GM18858 (cell line): ENCODE measurements around the gene TUBA4B.
"Not testable (repeated sequence)": the region's sequence is repeated elsewhere in the genome, so short reads cannot be mapped to it uniquely, and the experiment has no call there.

Experiments
- ATAC-seq: cut with Tn5 transposase; IDR thresholded peaks from one replicate; pipeline ENCODE4 v1.9.1; 2021; ENCODE audit not compliant: unreplicated experiment

Gene TUBA4B

DNA sequence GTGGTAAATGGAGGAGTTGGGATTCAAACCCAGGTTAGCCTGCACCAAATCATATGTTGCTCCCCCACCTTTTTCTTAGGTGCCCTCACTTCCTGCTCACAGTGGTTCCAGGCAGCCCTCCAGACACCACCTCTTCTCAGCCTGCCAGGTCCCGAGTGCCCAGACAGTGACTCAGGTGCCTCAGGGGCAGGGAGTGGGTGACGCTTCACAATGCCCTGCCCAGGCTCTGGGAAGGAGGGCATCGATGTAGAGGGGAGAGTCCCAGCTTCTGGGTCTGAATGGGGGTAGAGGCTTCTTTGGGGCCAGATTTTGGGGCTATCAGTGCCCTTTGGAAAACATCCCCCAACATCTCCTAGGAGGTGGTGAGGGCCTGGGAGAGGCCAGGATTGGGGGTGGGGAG lies 20.9 kb downstream of the TUBA4B start:
- ATAC-seq, result no peak

DNA sequence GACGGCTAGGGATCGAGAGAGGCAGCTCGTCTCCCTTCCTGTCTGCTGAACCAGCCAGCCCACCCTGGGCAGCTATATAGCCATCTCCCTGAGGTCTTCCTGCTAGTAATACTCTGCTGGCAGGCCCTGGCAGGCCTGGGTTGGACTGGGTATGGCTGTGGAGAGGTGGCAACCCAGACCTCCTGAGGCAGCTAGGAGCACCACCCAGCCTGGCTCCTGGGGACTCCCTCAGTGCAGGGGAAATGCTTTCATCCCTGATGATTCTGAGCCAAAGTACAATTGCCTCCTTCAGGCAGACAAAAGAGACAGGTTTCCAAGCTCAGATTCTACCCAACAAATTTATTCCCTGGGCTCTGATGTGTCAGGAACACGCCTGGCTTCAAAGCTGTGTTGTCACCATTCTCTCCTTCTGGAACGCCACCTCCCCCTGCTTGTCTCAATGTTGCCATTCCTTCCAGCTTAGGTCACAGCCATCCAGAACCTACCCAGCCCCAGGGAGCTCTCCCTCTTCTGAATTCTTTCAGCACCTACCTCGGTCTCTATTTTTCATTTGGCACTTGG lies 21.4 kb downstream of the TUBA4B start:
- no peak for ATAC-seq

- no peak for ATAC-seq
Measured at GRCh38 chr2:219277703-219278654, 24.9 kb downstream of the TUBA4B start.

DNA sequence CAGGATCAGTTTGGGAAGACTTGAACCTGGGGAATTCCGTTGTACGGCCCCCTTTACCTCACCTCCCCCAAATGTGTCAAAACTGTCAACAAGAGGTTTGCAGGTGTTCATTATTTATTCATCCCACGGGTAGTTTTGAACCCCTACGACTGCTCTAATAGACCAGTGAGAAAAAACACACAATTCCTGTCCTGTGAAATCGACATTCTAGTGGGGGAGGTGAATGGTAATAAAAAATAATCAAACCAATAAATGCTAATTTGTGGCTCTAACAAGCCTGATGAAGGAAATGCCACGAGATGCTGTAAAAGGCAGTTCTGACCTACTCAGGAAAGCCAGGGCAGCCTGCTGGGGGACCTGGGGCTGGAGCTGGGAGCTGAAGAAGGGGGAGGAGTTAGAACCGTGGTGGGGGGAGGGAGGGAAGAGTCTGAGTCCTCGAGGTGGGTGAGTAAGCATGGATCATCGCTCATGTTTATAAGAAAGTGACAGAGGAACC lies 25.7 kb downstream of the TUBA4B start:
- no peak for ATAC-seq

DNA sequence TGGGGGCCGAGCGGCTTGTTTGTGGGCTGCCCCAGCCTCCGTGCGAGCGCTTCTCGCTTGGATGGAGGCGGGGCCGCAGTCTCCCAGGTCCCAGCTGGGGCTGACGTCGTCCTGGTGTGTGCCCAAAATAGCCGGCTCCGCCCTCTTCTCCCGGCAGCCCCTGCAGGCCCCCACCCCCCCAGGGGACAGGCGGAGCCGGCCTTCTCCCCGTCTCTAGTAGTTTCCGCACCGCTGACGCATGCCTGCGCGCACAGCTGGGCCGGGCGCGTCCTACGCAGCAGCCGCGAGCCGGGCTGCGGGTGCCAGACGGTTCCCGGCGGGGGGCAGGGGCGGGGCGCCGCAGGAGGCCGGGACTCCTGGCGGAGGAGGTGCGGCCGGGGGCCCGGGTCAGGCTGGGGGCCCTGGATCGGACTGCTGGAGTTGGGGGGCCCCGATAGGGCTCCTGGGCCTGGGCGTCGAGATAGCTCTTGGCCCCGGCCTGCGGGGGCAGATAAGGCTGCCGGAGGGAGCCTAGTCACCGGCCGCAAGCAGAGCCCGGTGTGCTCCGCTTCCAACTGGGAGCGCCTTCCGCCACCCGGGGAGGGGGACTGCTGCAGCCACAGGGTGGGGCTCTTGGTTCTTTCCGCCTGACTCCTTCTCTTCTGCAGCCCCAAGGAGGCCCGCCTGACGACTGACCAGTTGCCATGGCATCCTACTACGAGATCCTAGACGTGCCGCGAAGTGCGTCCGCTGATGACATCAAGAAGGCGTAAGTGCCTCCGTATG lies 26.3 kb downstream of the TUBA4B start, which contains the start of gene DNAJB2:
TSS of gene DNAJB2 (plus strand) at position 216 of the 765 bp plus-strand sequence. CDS start at position 684, 468 bp downstream.
- peak; percentile 84 for ATAC-seq

DNA sequence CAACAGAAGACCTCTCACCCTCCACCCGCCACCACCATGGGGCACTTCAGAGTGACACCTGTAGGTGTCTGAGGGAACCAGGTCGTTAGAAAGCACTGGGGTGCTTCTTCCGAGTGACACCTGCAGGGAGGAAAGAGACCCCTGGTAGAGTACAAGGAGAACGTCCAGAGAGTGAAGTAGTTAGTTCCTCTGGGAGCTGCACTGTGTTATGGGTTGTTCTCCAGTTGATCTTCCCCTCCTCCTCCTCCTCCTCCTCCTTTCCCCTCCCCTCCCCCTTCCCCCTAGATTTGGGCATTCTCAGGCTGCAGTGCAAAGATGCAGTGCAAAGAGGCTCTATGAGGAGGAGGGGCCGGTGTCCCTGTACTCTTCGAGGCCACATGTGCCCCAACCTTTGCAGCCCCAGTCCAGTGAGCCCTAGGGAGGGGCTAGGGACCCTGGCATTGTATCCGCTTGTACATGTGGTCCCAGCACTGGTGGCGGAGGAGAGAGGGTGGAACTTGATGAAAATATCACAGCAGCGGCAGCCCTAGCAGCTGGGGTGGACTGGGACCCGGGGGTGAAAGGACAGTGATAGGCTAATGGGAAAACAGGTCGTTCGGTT lies 27.0 kb downstream of the TUBA4B start:
- no peak for ATAC-seq

DNA sequence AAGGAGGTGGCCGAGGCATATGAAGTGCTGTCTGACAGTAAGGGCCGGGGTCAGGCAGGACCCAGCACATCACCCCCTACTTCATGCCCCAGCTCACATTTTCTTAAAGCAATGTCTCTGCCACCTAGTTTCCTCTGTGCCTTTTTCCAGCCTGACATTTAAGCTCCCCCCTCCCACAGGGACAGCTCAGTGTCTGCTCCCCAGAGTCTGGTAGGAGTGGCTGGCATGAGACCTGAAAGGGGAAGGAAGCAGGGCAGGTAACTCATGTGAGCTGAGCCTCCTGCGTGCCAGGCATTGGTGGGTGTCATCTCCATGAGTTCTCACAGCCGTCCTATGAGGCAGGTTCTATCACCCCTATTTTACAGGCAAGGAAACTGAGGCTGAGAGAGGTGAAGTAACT lies 27.6 kb downstream of the TUBA4B start:
- no peak for ATAC-seq

DNA sequence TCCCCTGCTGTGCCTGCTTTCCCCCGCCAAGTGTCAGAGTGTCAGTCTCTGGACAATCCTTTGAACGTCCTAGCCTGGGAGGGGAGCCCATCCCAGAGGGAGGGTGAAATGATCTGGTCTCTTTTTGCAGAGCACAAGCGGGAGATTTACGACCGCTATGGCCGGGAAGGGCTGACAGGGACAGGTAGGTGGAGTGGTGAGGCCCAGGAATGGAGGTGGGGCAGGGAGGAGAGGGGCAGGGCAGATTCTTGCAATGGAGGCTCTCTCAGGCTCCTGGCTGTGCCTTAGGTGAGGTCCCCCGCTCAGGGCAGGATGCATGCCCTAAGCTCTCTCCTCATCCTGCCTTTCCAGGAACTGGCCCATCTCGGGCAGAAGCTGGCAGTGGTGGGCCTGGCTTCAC lies 28.5 kb downstream of the TUBA4B start:
- no peak for ATAC-seq

- no peak for ATAC-seq
Measured at GRCh38 chr2:219282375-219282774, 29.3 kb downstream of the TUBA4B start.

GRCh38 chr2:219282943-219283581 lies 30.0 kb downstream of the TUBA4B start:
- no peak for ATAC-seq

DNA sequence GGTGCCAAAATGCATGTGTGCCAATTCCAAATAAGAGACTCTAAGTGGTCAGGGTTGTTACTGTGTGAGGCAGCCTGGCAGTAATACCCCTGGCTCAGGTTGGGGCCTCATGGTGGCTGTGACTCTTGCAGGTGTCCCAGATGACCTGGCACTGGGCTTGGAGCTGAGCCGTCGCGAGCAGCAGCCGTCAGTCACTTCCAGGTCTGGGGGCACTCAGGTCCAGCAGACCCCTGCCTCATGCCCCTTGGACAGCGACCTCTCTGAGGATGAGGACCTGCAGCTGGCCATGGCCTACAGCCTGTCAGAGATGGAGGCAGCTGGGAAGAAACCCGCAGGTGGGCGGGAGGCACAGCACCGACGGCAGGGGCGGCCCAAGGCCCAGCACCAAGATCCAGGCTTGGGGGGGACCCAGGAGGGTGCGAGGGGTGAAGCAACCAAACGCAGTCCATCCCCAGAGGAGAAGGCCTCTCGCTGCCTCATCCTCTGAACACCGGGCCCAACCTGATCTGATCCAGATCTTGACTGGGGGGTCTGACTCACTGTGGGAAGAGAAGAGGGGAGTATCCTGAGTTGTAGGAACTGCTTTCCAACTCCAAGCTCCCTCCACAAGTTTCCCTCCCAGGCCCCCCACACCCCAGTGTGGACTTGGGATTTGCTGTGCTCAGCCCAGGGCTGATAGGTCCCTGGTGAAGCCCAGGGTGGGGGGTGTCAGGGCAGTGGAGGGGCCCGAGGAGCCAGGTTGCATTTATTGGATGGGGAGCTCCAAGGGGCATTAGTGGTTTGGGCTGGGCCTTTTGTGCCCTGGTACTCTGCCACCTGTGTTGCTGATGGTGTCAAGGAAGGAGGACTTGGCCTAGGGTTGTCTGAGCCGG lies 31.7 kb downstream of the TUBA4B start:
- ATAC-seq, result no peak

DNA sequence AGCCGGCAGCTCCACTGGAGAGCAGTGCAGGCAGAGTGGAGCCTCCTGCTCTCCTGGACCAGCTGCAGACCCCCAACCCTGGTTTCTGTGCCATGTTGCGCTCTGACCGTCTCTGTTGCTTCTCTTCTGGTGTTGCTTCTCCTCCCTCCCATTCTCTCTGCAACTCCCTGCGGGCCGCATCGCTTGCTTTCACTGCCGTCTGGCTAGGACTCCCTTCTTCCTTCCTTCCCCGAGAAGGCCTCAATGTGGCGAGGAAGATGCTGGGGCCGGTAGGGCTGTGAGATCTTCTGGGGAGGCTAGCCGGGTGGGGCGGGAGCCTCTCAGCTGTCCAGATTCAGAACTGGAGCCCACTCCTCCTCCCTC lies 32.3 kb downstream of the TUBA4B start:
- no peak for ATAC-seq

DNA sequence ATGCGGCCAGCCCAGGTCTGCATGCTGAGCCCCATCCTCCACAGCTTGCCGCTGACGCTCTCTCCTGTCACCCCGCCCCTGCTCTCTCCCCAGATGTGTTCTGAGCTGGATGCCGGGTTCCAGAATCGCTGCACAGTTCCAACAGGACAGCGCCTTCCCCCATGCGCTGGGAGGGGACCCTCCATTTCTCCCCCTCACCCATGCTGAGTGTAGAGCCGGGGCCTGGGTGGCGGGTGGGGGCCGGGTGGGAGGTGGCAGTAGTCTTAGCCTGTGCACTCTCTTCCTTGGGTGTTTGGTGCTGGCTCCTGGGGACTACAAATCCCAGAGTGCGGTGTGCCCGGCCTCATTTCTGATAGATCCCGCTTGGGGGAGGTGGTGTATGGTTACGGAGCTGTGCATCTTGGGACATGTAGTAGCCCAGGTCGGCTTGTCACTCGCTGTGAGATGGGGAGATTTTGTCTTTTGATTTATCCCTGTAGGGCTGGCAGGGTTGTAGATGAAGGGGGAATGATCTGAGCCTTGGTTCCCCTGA lies 32.9 kb downstream of the TUBA4B start:
- no peak for ATAC-seq

DNA sequence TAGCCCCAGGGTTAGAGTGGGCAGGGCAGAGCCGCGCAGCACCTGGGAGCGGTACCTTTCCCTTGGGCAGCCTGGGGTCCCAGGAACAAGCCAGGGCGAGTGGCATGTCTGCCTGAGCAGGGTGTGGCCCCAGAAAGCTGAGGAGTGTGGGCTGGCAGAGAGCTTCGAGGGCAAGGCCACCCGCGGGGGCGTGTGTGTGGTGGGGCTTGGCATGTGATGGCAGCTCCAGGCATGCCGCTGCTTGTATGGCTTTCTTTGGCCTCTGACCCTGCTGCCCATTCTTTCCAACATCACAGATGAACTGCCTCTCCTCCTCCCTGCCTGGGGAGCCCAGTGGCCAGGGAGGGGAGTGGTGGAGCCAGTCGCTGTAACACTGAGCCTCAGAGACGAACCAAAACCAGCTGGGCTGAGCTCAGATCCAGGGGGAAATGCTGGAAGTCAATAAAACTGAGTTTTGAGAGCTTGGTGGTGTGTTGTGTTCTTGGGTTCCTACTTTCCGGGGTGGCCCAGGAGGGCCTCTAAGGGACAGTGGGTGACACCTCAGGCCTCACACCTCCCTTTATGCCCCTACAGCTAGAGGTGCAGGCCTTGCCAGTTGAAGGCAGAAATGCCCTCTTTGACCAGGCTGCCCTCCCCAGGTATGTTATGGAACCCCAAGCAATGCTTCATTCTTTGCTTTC lies 33.5 kb downstream of the TUBA4B start:
- ATAC-seq, result no peak

GRCh38 chr2:219287116-219287440 lies 34.0 kb downstream of the TUBA4B start:
- not testable (repeated sequence) for ATAC-seq

DNA sequence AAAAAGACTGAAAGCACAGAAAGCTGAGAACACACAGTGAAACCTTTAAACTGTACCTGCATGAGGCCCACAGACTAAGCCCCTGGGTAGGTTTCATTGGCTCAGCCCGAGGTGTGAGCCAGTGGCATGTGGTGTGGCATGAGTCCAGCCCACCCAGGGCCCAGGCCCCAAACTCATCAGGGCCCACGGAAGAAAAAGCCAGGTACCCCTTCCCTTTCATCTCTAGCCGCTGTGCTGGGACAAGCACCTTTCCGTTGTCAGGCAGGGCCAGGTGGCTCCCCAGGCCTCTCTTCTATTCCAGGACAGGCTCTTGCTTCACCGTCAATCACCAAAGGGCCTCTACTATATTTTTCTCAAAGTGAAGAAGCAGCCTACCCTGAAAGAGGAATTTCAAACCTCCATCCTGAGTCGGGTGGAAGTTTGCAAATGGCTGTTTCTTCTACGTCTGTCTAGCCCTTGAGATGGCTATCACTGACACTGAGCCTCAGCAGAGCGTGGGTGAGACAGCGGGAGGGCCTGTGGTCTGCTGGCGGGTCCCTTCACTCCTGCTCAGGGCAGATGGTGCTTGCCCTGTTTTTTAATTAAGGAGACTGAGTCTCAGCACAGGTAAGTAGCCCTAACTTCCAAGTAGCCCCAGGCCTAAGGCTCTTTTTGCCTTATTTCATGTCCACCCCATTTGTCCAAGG lies 34.7 kb downstream of the TUBA4B start:
- ATAC-seq, result no peak

GRCh38 chr2:219289195-219289536 lies 36.1 kb downstream of the TUBA4B start:
- no peak for ATAC-seq

DNA sequence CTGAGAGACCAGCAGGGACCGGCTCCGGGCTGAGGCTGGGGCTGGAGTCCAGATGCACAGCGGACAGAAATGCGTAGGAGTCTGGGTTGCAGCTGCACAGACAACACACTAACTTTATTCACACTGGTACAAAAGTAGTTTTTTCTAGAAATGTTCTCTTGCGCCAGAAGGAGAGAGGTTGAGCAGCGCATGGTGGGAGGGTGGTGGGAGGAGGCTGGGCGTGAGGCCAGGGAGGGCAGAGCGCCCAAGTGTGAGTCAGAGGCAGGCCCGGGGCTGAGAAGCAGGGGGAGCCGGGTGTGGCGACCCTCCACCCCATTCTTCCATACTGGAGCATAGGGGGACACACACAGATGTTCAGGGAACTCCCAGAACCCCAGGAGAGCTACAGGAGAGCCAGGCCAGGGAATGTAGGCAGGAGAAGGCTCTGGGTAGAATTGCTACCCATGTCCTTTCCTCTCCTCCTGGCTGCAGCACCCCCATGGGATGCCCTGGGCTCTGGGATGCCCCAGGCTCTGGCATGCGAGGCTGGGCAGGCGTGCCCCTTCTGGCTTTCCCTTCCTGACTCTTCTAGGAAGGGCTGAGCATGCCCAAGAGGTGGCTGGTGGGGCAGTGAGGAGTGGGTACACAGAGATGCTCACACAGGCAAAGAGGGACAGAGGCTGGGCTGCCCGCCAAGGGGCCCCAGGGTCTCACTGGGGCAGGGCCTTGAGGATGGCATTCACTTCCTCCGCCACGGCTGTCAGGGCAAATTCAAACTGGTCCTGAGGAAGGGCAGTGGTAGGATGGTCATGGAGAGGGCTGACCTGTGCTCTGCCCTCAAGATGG lies 36.7 kb downstream of the TUBA4B start:
- ATAC-seq, result no peak
